ENCODE data around the gene HSD17B3.

Gene HSD17B3

GRCh38 chr9:96202971-96203780, 98.8 kb downstream of the HSD17B3 start:
- TF ChIP-seq PATZ1 (CRISPR knock-in tag; IDR thresholded peaks at IDR 0.05; ENCODE audit: borderline replicate concordance) (no peak), CREB5 (CRISPR knock-in tag; IDR thresholded peaks at IDR 0.05; ENCODE audit: low read depth) (no peak), RARB (CRISPR knock-in tag; IDR thresholded peaks at IDR 0.05) (no peak), CSDC2 (CRISPR knock-in tag; IDR thresholded peaks at IDR 0.05) (no peak), ZNF8 (CRISPR knock-in tag; IDR thresholded peaks at IDR 0.05) (no peak), TOX (CRISPR knock-in tag; IDR thresholded peaks at IDR 0.05; ENCODE audit: borderline replicate concordance) (no peak), CSRNP3 (CRISPR knock-in tag; IDR thresholded peaks at IDR 0.05) (no peak)
- ATAC-seq, result no peak; the same call in 2 of the 3 replicates

- TF ChIP-seq PATZ1 (CRISPR knock-in tag; IDR thresholded peaks at IDR 0.05; ENCODE audit: borderline replicate concordance), result no peak
- no peak for ATAC-seq
These were observed 100.8 kb downstream of the HSD17B3 start for GRCh38 chr9:96201140-96201539.

GRCh38 chr9:96199006-96199405, 103.0 kb downstream of the HSD17B3 start:
- TF ChIP-seq PATZ1 (CRISPR knock-in tag; IDR thresholded peaks at IDR 0.05; ENCODE audit: borderline replicate concordance) (no peak), TCF4 (CRISPR knock-in tag; IDR thresholded peaks at IDR 0.05; ENCODE audit: borderline replicate concordance) (no peak), ZFP3 (CRISPR knock-in tag; IDR thresholded peaks at IDR 0.05) (no peak), ESRRG (CRISPR knock-in tag; IDR thresholded peaks at IDR 0.05) (no peak), ISL1 (CRISPR knock-in tag; IDR thresholded peaks at IDR 0.05) (no peak), ZNF565 (CRISPR knock-in tag; conservative IDR thresholded peaks at IDR 0.05; ENCODE audit: low read depth) (no peak), ZNF8 (CRISPR knock-in tag; IDR thresholded peaks at IDR 0.05) (no peak), ZNF70 (CRISPR knock-in tag; IDR thresholded peaks at IDR 0.05) (no peak), OSR1 (CRISPR knock-in tag; IDR thresholded peaks at IDR 0.05) (no peak)
- ATAC-seq, result no peak

GRCh38 chr9:96195541-96195940, 106.4 kb downstream of the HSD17B3 start:
- ATAC-seq, result no peak
- TF ChIP-seq ZNF70 (CRISPR knock-in tag; IDR thresholded peaks at IDR 0.05) (no peak), ZNF8 (CRISPR knock-in tag; IDR thresholded peaks at IDR 0.05) (no peak), SNAI2 (CRISPR knock-in tag; IDR thresholded peaks at IDR 0.05) (no peak), CREB5 (CRISPR knock-in tag; IDR thresholded peaks at IDR 0.05; ENCODE audit: low read depth) (no peak), BACH2 (CRISPR knock-in tag; IDR thresholded peaks at IDR 0.05; ENCODE audit: borderline replicate concordance) (no peak), PPARA (CRISPR knock-in tag; IDR thresholded peaks at IDR 0.05; ENCODE audit: borderline replicate concordance) (no peak), TSHZ2 (CRISPR knock-in tag; IDR thresholded peaks at IDR 0.05) (no peak), CSRNP3 (CRISPR knock-in tag; IDR thresholded peaks at IDR 0.05) (no peak), TCF4 (CRISPR knock-in tag; IDR thresholded peaks at IDR 0.05; ENCODE audit: borderline replicate concordance) (no peak), ZNF565 (CRISPR knock-in tag; conservative IDR thresholded peaks at IDR 0.05; ENCODE audit: low read depth) (no peak)
